Stimulated activated CD4-positive, alpha-beta T cell treated with anti-CD3 and anti-CD28 coated beads, Interleukin-4, amount 100 ng/mL, for 1 hour (primary cell): Measurements from ENCODE around the gene HCFC1.

Experiments used
- DNase-seq: peaks from one replicate; pipeline ENCODE4 v3.0.0-alpha.2; 2020

HCFC1 gene

DNA sequence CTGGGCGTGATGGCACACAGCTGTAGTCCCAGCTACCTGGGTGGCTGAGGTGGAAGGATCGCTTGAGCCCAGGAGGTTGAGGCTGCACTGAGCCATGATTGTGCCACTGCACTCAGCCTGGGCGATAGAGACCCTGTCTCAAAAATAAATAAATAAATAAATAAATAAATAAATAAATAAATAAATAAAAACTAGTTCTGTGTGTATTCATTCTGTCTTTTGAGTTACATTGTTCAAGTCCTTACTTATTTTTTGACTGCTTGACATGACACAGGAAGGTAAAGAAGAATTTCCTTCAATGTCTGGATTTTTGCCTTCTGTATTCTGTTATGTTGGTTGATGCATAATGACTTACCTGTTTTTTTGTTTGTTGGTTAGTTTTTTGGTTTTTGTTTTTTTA lies 34.6 kb downstream of the HCFC1 start:
- DNase-seq = no peak

DNA sequence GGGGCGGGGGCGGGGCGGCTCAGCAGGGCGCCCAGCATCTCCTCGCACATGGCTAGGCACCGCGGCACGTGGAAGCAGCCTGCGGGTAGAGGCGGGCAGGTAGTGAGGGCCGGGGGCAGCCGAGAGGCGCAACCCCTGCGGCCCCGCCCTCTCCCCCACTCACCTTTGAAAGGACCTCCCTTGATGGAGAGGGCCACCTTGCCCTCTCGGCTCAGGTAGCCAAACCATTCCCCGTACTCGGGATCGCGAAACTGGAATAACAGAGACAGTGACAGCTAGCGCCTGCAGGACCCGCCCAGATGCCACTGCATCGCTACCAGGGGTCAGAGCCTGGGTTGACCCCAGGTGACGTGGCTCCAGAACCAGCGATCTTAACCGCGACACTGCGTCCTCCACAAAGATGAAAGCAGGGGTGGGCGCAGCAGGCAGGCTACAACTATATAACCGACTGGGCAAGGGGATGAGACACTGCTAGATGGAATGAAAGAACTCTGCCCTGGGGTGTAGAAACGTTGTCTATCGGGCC lies 36.2 kb downstream of the HCFC1 start:
- no peak for DNase-seq

DNA sequence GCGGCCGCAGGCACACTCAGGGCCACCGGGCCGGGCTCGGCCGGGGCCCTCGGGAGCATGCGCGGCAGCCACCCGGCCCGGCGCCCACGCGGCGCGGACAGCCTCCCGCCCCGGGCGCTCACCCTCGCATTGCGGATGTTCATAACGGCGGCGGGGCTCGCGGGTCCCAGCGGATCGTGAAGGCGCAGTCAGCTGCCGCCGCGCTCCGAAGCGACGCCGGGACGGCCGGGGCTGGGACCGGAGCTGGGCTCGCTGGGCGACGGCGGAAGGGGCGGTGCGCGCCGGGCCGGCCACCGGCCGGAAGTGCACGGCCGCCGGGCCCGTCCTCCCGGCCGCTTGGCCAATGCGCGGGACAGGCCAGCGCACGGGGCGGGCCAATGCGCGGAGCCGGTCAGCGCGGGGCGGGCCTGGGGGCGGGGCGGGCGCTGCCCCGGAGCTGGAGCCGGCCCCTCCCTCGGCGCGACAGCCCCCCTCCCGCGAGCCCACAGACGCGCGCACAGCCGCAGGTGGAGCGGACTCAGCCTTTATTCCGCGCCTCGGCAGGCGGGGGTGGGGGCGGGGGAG lies 36.8 kb downstream of the HCFC1 start, which contains the start of gene NAA10:
NAA10 (minus strand) TSS at position 276 of the 564 bp plus-strand sequence; CDS start at position 143, 133 bp downstream.
- DNase-seq = peak; percentile 63

DNA sequence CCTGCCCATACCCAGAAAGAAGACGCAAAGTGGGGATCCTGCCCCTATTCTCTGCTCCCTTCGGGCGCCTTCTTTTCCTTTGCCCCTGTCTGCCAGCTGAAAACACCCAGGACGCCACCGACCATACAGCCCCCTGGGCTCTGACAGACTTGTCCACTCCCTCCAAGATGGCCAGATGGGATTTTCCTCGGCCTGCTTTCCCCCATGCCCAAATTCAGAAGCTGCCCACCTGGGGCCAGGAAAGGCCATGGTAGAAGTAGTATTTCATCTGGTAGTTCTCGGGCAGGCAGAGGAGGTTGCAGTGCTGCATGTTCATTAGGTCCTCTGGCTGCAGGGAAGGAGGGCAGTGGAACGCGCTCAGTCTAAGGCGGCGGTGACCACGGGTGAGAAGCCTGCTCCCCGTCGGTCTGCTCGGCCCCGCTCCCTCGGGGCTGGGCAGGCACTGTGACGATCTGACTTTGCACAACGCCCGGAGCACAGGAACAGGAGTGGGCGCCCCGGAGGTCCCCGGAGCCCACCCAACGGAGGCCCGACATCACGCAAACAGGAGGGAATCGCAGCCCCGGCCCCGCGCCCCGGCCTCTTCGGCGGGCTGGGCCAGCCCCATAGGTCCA lies 37.4 kb downstream of the HCFC1 start:
- no peak for DNase-seq

DNA sequence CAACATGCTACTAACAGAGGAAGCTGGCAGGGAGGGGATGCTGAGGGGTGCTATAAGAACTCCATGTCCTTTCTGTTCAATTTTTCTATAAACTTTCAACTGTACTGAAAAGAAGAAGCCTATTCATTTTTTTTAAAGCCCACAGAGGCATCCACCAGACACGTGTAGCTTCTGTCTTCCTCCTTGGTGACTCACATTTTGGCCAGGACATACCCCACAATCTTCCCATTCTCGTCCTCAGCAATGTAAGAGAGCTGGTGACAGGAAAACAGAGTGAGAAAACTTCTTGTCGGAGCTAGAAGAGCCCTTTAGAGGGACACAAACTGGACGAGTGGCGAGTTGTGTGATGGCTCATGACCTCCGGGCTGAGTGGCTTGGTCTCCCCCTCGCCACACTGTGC lies 37.9 kb downstream of the HCFC1 start:
- DNase-seq = no peak

DNA sequence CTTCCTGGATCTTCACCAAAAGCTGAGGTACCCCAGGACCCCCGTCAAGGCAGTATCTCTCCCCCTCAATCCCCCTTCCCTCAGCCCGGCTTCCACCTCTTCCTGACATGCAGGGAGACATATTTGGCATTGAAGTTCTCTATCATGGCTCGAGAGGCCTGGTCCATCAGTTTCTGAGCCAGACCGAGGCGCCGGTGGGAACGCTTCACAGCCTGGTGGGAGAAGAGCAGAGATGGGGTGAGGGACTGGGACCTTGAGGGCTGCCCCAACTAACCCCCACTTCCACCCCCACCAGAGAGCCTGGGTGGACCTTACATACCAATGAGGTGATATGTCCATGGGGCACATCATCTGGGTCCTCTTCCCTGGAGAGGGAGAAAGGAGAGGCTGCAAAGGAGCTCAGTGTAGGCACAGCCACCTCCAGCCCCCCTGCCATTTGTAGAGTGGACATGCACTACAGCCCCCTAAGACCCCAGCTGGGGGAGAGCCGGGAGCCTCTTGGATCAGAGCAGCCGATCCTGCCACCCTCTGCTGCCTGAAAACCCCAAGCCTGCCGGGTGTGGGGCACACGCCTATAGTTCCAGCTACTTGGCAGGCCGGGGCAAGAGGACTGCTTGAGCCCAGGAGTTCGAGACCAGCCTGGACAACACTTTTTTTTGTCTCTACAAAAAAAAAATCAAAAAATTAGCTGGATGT lies 39.2 kb downstream of the HCFC1 start:
- no peak for DNase-seq

DNA sequence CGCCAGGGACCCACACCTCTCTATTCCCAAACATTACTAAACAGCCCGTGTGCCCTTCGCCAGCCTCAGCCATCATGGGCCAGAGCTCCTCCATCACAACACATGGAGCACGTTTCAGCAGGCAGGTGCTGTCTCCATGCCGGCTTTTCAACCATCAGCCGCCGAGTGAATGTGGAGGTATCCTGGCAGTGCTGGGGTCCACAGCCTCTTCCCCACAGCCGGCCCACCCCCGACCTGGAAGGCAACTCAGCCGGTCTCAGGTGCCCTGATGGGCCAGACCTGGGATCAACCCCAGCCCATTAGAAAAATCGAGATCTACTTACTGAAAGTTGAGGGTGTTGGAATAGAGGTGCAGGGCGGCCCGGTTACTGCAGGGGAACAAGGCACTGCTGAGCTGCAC lies 39.9 kb downstream of the HCFC1 start:
- DNase-seq = no peak

DNA sequence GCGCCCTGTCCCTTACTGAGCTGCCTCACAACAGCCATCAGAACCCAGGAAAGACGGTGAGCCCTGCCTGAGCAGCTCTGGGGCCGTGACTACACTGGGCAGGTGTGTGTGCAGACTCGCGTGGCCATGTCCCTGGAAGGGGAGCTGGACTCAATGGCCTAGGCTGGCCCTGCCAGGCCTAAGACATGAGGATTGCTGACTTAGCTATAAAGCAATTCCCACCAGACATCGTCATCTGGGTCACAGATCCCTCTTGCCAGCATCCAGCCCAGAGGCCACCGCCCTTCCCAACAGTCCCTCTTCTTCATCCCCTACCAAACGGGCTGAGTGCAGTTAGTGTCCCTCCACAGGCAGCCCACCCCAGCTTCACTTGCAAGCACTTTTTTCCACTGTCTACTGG lies 40.5 kb downstream of the HCFC1 start:
- DNase-seq = no peak

DNA sequence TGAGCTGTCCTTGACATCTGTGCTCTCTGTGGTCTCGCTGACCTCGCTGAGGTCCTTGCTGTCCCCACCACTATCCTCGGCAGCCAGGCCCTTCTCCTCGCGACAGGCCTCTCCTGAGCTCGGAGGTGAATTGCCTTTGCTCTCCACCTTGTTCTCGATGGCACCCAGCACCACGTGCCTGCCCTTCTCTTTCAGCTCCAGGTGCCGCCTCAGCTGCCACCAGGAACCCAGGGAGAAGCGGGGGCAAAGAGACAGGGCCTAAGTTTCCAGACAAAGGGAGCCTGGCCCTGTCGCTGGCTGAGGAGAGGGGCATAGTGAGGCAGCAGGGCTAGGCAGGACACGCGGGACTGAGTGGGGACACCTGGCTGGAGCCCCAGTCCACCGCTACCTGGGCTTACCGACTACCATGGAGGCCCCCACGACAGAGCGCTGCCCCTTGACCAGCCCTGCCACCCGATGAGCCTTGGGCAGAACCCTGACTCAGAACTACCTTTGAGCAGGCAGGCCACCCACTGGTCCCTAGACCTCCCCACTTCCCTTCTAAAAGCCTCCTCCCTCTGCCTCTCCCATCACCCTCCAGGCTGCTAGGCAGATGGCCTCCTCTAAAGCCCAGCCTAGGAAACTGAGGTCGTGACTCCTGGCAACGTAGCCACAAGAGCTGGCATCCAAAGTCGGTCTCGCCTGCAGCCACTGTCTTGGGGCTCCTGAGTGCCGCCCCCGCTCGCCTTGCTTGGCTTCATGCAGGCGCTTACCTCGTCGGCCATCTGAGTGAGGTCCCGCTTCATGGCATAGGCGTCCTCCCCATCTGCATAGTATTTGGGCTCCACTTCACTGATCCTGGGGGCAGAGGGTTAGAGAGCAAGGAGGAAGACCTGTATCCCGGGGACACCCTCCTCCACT lies 41.4 kb downstream of the HCFC1 start:
- no peak for DNase-seq

DNA sequence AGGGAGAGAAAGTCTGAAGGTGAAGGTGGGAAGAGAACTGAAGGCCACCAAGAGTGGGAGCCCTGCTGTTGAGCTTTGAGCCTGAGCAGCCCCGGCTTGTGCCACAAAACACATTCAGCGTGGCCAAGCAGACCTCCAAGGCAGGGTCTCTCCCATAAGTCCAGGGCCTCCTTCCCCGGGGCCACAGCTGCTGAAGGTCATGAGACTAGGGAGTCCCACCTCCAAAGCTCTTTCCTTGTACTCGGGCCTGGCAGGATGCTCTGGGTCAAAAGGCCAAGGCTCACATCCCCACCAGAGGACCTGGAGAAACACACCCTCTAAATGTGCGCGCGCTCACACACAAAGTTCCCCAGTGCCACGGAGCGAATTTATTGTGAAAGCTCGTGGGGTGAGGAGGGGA lies 42.0 kb downstream of the HCFC1 start:
- no peak for DNase-seq

DNA sequence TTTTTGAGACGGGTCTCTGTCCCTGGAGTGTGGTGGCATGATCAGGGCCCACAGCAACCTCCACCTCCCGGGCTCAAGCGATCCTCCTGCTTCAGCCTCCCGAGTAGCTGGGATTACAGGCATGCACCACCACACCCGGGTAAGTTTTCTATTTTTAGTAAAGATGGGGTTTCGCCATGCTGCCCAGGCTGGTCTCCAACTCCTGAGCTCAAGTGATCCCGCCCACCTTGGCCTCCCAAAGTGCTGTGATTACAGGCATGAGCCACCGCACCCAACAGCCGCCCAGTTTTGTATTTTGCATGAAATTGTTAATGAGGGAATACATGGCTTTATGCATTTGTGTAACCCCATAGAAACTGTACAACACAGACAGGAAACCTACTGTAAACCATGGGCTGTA lies 42.8 kb downstream of the HCFC1 start:
- no peak for DNase-seq

DNA sequence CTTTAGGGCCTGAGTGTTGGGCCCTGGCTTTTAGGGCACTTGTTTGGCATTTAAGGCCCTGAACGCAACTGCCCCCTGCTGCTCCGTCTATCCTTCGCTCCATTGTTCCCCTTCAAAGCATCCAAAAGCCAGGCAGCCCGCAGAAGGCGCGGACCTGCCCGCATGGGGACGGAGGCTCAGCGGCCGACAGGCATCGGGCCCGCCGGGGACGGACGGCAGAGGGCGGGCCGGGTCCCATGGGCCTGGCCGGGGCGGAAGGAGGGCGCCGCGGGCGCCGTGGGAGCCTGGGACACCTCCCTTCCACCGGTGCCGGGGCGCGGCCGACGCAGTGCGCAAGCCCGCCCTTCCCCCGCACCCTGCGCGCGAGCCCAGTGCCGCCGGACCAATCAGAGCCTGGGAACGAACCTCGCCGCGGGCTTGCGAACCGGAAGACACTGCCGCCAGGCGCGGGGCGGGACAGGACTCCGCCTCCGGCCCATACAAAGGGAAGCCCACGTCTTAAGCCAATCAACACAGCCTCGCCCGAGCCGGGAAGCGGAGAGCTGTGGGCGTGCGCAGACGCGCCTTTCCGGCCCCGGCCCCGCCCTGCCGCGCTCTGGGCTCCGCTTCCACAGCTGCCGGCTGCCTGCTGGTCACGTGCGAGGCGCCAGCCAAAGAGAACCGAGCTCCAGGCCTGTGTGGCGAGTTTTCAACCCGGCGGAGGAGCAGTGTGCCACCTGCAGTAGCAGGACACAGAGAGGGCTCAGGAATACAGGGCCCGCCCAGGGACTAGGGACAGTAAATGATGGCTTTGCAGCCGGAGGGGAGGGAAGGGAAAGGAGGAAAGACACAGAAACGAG lies 43.5 kb downstream of the HCFC1 start:
- peak; percentile 88 for DNase-seq

DNA sequence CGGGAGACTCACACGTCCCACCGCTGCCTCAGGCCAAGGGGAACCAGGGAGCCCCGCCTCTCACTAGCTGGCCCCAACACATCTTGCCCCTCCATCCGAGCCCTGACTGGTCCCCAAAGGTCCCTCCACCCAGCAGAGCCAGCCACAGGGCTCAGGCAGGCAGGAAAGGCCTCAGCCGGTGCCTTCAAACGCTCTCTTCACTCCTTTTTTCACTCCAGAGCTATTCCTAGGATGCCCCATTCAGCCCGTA lies 44.0 kb downstream of the HCFC1 start:
- no peak for DNase-seq

DNA sequence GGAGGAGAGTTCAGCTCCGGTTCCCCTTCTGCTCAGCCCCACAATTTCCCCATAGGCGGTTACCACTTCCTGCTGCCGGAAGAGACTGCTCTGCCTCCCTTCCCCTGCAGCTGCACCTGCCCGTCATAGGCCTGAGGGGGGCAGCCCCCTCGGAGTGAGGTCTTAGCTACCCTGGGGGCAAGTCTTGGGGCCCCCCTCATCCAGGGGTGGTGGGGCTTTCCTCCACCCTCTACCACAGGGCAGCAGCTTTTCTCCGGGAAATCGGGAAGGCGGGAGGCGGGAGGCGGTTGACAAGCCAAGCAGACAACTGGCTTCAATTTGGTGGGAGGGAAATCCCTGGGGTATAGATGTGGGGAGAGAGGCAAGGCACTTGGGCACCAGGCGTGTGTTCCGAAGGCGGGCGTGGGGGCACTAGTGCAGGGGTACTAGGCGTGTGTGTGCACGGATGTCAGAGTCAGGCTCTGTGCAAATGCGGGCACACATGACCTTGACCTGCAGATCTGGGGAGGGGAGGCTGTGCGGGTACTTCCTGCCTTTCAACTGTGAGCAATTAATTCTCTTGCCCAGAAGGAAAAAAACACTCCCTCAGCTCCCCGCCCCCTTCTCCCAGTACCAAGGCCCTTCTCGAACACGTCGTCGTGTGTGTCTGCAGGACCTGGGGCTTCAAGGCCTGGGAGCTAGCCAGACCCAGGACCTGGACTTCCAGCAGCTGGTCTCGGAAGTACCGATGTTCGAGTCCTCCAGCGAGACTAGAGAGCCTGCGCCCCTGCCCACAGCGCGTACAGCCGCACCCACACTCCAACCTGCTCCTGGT lies 44.6 kb downstream of the HCFC1 start:
- DNase-seq = peak; percentile 62

DNA sequence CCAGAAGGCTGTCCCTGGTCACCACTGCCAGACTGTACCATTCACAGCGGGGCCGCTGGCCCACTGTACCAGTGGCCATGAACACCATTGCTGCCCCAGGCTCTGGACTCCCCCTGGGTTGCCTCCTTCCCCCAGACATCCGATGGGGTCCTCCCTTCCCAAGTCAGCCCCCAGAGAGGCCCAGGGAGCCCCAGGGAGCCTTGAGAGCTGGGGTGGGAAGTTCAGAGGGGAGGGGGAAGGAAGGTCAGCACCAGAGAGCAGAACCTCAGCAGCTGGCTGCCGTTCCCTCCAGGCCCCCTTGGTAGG lies 45.1 kb downstream of the HCFC1 start:
- no peak for DNase-seq

DNA sequence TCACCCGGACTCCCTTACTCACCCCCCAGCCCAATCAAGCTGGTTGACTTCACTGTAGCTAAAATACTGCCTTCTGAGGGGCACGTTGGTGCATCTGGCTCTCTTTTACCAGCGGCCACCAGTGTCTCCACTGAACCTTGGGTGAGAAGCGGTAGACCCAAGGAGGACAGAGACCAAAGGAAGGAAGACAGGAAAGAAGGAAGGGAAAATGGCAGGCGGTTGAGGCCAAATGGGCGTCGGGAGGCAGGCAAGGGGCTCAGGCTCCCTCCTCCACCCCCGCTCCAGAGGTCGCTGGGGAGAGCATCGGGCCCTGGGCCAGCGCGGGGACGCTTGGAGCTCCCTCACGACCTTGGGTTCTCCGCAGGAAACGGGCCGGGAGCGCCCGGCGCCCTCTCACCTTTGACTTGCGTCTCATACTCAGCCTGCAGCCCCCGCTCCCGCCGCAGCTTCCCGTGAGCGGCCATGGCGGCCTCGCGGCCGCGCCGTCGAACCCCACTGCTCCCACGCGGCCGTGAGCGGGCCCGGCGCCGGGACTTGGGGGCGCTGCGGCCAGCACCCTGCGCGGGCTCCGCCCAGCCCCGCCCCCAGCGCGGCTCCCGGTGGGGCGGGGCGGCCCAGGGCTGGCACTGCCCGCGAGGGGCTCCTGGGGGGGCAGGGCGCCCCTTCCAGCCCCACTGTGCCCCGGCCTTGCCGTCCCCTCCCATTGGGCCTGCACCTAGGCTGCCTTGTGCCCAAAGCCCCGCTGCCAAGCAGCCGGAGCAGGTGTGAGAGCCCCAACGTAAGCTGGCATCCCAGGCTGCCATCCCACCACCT lies 45.7 kb downstream of the HCFC1 start, which contains the start of gene ARHGAP4:
ARHGAP4 (minus strand) TSS at position 526 of the 813 bp plus-strand sequence; CDS start at position 464, 62 bp downstream.
- DNase-seq = peak; percentile 46

DNA sequence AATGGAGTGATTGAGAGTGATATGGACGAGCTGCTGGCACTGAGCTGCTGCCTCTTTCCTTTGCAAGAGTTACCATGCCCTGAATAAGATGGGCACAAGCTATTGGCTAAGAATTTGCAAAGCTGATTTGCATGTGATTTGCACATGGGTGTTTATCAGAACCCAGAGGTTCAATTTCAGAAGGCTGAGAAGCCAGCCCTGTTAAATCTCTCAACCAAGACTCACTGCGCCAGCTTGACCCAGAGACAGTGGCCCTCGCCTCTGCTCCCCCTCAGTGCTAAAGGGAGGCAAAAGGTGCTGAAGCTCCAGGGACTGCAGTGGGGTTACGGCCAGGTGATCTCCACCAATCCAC lies 46.3 kb downstream of the HCFC1 start:
- DNase-seq = no peak

DNA sequence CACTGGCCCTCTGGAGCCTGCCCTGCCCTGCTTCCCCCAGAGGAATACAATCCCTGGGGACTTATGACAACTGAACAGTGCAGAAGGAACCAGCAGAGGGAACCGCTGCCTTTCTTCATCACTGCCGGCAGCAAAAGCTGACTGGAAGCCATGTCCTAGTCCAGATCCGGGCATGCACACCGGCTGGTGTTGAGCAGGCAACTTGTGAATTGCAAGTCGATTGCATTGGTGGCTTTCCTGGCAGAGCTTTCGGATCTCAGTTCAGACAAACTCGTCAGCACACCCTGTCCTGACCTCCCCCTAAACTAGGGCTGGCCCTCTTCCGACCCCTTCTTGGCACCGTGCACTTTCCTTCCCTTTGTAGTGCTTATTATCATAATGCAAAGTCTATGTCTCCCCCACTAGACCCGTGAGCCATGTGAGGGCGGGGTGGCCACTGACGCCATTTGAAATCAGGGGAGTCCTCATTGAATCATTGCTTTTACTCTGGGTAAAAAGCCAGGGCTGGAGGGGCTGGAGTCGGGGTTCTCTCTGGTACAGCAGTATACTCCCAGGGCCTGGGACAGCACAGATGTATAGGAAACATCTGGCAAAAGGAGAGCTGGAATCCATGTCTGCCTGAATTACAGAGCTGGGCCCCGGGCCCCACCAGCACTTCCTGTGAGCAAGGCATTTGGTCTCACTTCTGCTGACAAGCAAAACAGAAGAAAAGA lies 47.3 kb downstream of the HCFC1 start:
- DNase-seq = peak; percentile 33

DNA sequence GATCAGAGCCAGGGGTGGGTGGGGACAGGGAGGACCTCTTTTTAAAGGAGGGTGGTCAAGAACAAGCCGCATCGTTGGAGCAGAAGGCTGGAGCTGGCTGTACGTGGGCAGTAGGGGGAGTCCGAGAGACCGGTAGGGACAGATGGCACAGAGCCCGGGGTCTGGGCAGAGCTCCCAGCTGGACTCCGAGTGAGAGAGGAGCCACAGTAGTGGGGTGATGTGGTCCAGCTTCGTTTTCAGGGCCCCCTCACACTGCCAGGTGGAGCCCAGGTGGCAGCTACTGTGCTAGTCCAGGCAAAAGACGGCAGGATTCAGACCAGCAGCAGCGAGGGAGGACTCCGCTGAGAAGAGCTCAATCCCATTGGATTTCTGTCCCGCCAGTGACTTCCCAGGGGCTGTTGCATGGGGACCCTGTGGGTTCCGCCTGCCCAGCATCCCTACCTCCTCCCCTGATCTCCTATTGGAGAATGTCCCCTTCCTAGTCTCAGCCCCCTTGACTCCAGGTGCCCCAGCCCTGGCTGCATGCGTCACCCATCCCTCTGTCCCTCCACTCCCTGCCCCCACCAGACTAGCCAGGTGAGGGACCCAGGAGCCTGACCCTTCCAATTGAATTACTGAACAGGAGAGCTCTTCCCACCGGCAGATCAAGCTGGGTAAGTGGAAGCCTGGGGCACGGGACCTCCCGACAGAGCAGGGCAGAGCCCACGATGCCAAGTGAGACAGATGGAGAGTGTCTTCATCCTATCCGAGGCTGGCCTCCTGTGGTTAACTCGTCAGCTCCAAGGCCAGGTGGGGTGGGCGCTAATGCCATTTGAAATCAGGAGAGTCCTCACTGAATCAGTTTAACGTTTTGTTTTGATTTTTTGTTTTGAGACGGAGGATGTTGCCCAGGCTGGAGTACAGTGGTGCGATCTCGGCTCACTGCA lies 48.4 kb downstream of the HCFC1 start:
- no peak for DNase-seq
